NCI-H748 treated with DMSO at 0.1 percent for 48 hours (cell line): ENCODE measurements around the gene VPS52.

ENCODE experiments used
- DNase-seq: peaks from one replicate; lab custom pipeline; 2025; lab: John Stamatoyannopoulos, UW

The VPS52 gene

GRCh38 chr6:33211136-33211535 is 60.5 kb downstream of the VPS52 start:
- DNase-seq = no peak

DNA sequence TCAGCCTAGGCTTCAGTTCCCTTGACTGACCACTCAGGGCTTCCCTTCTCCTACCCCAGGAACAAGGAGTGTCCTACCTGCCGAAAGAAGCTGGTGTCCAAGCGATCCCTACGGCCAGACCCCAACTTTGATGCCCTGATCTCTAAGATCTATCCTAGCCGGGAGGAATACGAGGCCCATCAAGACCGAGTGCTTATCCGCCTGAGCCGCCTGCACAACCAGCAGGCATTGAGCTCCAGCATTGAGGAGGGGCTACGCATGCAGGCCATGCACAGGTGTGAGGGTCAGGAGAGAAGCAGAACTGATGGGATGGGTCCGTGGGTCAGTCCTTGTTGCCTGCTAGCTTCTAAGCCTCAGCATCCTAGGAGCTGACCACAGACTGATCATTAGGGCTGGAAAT is 61.8 kb downstream of the VPS52 start:
- no peak for DNase-seq

DNA sequence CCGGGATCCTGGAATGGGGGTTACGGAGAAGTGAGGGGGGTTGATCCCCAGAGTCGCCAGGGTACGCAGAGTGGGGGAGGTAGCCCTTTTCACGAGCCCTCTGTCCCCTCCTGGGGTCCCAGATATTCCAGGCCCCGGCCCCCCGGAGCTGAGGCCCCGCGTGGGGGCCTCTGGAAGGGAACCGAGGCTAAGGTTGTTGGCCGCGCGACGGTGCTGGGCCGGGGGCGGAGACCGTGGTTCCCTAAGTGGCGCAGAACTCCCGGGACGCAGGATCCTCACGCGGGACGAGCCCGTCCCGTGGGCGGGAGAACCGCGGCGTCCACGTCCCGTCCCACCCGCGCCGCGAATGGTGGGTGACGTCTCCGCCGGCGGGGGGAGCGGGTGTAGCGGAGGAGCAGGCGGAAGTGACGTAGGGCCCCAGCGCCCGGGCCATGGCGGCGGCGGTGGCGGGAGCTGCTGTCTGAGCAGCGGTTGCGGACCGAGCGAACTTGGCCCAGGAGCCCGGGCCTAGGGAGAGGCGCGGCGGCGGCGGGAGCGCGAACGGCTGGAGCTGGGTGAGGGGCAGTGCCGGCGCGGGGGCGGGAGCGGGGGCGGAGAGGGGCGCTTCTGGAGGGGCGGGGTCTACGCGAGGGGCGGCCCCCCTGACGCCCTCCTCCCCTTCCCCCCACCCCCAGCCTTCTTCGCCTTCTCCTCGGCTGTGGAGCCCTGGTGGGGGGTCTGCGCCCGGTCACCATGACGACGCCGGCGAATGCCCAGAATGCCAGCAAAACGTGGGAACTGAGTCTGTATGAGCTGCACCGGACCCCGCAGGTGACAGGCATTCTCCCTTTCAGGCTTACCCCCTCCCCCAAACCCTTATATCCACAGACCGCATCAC is 63.3 kb downstream of the VPS52 start, which contains the start of gene RING1:
Gene RING1 (plus strand): TSS at position 410 of the 877 bp plus-strand sequence. CDS start 323 bp downstream, at position 733.
- peak; percentile 54 for DNase-seq

DNA sequence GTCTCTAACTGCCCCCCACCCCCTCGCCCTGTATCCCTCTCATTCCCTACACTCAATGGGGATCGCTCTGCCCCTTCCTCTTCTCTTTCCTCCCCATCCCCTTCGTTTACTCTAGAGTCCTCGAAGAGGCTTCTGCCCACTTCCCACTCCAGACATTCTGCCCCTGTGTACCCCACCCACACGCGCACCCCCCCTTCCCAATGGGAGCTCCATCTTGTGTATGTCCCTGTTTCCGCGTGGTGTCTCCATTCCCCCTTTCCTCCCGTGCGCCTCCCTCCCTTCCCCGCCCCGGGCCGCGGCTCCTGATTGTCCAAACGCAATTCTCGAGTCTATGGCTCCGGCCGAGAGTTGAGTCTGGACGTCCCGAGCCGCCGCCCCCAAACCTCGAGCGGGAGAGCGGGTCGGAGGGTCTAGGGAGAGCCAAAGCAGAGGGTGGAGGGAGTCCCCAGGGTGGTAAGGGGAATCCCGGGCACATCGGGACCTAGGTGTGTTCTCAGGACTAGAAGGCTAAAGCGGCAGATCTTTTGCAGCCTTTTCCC is 64.1 kb downstream of the VPS52 start:
- DNase-seq = no peak

DNA sequence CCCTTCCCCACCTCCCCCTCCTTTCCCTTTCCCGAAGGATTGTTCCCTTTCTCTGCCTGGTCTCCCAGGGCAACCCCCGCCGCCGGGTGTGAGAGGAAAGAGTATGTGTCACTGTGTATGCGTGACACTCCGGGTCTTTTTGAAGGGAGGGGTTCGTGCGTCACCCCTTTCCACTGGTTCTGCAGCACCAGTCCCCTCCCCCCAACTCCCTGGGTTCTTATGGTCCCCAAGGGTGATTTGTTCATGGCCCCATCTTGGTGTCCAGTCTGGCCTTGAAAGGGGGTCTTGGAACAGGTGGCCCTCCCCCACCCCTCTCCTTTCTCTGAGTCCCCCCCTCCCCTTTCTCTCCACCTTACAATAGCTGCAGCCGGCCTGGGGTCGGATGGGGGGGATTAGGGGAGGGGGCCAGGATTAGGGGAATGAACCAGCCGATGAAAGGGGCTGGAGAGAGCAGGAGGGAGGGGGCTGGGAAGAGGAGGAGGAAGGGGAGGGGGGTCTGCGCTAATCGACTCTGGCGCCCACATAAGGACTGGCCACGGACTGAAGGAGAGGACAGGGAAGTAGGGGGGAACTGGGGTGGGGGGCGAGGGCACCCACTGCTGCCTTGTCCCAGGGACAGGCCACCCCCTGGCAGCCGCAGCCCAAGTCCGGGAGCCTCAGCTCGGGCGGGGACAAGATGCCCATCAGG is 64.7 kb downstream of the VPS52 start:
- no peak for DNase-seq

- no peak for DNase-seq
These were observed 65.4 kb downstream of the VPS52 start for GRCh38 chr6:33206027-33206863.

DNA sequence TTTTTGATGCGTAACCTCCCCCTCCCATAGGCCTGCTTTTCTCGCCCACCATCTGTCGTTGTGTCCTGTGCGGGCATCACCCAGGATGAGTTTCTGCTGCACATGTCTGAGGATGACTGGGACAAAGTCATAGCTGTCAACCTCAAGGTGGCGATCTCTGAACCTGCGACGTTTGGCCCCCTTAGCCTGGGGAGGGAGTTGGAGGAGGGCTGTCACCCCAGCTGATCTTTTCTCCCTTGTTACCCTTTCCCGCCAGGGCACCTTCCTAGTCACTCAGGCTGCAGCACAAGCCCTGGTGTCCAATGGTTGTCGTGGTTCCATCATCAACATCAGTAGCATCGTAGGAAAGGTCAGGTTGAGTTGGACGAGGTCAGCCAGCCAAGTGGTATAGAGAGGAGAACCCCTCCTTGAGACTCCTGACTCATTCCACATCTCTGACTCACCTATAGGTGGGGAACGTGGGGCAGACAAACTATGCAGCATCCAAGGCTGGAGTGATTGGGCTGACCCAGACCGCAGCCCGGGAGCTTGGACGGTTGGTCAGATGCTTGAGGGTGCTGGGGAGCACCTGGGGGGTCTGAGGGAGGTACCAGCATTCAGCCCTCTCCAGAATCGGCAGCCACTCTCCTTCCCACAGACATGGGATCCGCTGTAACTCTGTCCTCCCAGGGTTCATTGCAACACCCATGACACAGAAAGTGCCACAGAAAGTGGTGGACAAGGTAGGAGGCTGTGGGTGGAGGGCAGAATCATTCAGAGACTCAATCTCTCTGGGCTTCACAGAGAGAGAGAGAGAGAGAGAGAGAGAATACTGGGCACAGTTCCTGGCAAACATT is 66.3 kb downstream of the VPS52 start:
- DNase-seq = no peak

- peak; percentile 88 for DNase-seq
These were observed 67.1 kb downstream of the VPS52 start, which contains the start of gene HSD17B8 for GRCh38 chr6:33204415-33205190. Gene HSD17B8, plus strand, starts transcription at chr6:33204655. Its CDS starts 14 bp downstream, at chr6:33204669.

- no peak for DNase-seq
These were observed 67.6 kb downstream of the VPS52 start for GRCh38 chr6:33204165-33204414.

DNA sequence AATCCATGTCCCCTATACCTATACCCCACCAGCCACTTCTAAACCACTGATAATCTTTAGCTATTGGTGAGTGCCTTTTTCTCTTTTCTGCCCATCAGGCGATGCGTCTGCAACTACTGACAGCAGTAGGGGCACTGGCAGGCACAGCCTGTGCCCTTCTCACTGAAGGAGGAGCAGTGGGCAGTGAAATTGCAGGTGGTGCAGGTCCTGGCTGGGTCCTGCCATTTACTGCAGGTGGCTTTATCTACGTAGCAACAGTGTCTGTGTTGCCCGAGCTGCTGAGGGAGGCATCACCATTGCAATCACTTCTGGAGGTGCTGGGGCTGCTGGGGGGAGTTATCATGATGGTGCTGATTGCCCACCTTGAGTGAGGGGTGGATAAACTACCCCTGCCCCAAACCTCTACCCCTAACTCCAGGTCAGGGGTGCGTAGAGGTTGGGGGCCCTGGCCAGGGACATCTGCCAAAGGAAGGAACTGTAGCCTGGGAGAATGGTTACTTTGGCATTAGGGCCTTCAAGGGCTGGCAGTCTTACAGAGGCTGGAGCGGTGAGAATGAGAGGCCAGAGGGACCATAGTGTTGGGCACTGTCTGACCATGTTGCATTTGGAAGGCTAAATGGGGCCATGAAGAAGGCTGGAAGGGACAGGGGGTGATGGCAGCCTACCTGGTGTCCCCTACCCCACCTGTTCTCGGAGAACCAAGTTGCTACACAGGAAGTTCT is 68.1 kb downstream of the VPS52 start:
- no peak for DNase-seq

- no peak for DNase-seq
These were observed 68.9 kb downstream of the VPS52 start for GRCh38 chr6:33202799-33203198.

DNA sequence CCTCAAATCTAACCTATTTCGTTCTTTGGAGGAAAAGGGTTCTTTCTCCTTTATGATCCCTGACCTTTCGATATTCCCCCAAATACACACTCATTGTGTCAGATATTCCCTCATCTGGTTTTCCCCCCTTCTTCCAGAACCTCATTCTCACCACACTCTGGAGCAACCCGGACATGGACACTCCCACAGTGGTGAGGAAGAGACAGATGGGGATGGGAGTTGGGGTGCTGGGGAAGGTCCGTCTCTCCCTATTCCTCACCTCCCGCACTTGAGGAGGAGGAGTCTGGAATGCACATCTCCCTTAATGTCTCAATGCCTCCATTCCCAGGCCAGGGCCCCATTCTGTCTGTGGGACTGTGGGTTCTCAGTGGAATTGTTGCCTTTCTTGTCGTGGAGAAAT is 69.7 kb downstream of the VPS52 start:
- DNase-seq = no peak

GRCh38 chr6:33201147-33201545 is 70.5 kb downstream of the VPS52 start:
- DNase-seq = no peak
